HG03442 (cell line): Measurements from ENCODE around the gene C6orf141.

Experiments
- ATAC-seq: cut with Tn5 transposase; IDR thresholded peaks from one replicate; pipeline ENCODE4 v1.9.1; 2021; ENCODE audit warnings: mild to moderate bottlenecking, moderate library complexity; ENCODE audit not compliant: unreplicated experiment

Gene C6orf141

GRCh38 chr6:49550492-49551077 is at the start of gene C6orf141:
C6orf141 (plus strand) TSS chr6:49550668; CDS start chr6:49550793, 125 bp downstream.
- peak; percentile 66 for ATAC-seq

- no peak for ATAC-seq
Measured at GRCh38 chr6:49504666-49505065, 45.8 kb upstream of the C6orf141 start.

GRCh38 chr6:49506569-49507111 is 43.8 kb upstream of the C6orf141 start:
- no peak for ATAC-seq

GRCh38 chr6:49509342-49509741 is 41.1 kb upstream of the C6orf141 start:
- ATAC-seq: no peak

GRCh38 chr6:49513153-49513989 is 37.1 kb upstream of the C6orf141 start:
- ATAC-seq: no peak

GRCh38 chr6:49514571-49515484 is 35.6 kb upstream of the C6orf141 start:
- no peak for ATAC-seq

GRCh38 chr6:49515485-49516146 is 34.9 kb upstream of the C6orf141 start:
- no peak for ATAC-seq

- ATAC-seq: no peak
Measured at GRCh38 chr6:49516147-49516505, 34.3 kb upstream of the C6orf141 start.

GRCh38 chr6:49517919-49518318 is 32.5 kb upstream of the C6orf141 start:
- ATAC-seq: no peak

- ATAC-seq: peak; percentile 90
Measured at GRCh38 chr6:49519660-49520059, 30.8 kb upstream of the C6orf141 start.

- ATAC-seq: no peak
Measured at GRCh38 chr6:49522710-49523593, 27.5 kb upstream of the C6orf141 start.

- ATAC-seq: no peak
Measured at GRCh38 chr6:49523901-49524300, 26.6 kb upstream of the C6orf141 start.

GRCh38 chr6:49524541-49524940 is 25.9 kb upstream of the C6orf141 start:
- ATAC-seq: no peak

- ATAC-seq: no peak
Measured at GRCh38 chr6:49526598-49526997, 23.9 kb upstream of the C6orf141 start.

- ATAC-seq: no peak
Measured at GRCh38 chr6:49527320-49527719, 23.1 kb upstream of the C6orf141 start.

- no peak for ATAC-seq
Measured at GRCh38 chr6:49528571-49528970, 21.9 kb upstream of the C6orf141 start.

- no peak for ATAC-seq
Measured at GRCh38 chr6:49530141-49530776, 20.2 kb upstream of the C6orf141 start.

GRCh38 chr6:49531774-49532569 is 18.5 kb upstream of the C6orf141 start:
- ATAC-seq: peak; percentile 94
